Dermis microvascular lymphatic vessel endothelial cell (primary cell): ENCODE data around the gene GYG2. TPM values are rescaled to one million over a fixed set of nuclear protein-coding genes. Genes with fewer than 3 reads are reported as not detected.
"Not testable (repeated sequence)": the region's sequence is repeated elsewhere in the genome, so short reads cannot be mapped to it uniquely, and the experiment has no call there.

Source experiments
- DNase-seq, 2 donors: peaks; one replicate each; pipeline versions ENCODE4 v3.0.0 to v3.0.0-alpha.2; 2010; ENCODE audit warnings: low read depth in 2 of 2
- total RNA-seq: library from RNA; depleted of rRNA; stranded (reverse); fragments of >200 nt; gene quantifications from 2 replicates; pipeline ENCODE4 v1.2.1, GENCODE V29; 2014

GYG2 gene
- 0.51 and 1.0 TPM in 2 replicates for total RNA-seq

DNA sequence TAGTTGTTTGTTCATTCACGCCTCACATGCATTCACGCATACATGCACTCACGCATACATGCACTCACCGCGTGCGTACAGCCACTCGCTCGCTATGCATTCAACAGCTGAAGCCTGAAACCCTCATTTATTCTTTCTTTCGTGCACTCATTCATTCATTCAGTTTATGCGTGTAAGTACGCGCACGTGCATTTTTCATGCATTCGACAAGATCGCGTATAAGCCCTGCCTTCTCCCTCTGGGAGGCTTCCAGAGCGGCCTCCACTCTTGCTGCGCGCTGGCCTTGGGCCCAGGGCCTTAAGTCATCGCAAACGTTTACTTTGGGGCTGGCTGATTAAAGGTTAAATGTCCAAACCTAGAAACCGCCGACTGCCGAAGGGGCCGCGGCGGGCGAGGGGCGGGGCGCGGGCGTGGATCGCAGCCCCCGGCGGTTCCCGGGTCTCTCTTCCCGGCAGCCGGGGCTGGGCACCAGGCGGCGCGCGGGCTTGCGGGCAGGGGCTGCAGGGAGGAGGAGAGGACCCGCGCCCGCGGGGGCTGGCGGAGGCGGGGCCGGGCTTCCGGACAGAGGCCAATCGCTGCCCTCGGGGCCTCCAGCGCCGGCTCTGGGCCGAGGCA lies at the start of gene GYG2:
GYG2 (plus strand) TSS at position 587 of the 615 bp plus-strand sequence. CDS start 1,259 bp downstream, outside the sequence.
- no peak for DNase-seq

DNA sequence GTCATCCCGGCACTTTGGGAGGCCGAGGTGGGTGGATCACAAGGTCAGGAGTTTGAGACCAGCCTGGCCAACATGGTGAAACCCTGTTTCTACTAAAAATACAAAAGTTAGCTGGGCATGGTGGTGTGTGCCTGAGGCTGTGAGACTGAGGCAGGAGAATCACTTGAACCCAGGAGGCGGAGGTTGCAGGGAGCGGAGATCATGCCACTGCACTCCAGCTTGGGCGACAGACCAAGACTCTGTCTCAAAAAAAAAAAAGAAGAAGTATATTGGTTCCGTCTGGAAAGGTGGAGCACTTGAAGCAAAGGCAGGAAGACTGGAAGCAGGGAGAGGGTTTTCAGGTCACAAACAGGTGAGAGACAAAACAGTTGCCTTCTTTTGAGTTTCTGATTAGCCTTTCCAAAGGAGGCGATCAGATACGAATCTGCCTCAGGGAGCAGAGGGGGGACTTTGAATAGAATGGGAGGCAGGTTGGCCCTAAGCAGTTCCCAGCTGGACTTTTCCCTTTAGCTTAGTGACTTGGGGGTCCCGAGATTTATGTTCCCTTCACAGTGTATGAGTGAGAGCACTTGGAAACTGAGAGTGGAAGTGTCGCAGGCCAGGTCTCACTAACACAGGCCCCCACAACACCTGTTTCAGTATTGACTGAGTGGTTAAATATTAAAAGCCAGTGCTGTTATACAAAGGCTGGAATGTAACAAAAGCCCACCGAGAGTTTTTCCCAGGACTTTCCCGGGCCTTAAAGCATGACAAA lies 48.1 kb upstream of the GYG2 start:
- DNase-seq: not testable (repeated sequence)

DNA sequence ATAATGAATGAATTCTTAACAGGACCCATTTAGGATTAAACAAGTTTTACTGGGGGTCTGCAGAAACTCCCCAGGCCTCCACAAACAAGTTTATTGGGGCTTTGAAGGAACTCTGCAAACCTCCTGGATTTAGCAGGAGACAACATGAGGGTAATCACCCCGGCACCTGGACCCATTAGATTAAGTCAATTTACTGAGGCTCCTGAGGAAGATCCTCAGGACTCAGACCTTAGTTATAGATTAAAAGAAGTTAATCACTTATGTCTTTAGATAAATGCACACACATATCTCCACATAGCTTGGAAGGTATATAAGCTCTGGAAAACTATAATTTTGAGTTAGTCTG lies 47.5 kb upstream of the GYG2 start:
- DNase-seq: no peak

DNA sequence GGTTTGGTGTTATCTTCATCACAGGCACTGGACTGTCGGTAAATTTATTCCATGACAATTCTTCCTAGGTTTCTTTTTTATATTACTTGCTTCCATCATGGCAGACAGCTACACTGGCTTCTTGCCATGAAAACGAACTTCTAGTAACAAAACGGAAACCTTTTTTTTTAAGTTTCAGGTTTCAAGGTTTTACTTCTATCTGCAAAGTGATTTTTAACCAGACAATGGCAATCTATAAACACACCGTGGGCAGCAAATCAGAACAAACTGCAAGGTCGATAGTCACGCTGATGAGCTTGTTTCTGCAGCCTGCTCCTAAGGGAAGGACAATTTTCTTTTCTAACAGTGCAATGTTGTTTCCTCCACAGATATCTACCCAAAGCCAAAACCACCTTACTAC lies 47.0 kb upstream of the GYG2 start:
- DNase-seq: no peak

DNA sequence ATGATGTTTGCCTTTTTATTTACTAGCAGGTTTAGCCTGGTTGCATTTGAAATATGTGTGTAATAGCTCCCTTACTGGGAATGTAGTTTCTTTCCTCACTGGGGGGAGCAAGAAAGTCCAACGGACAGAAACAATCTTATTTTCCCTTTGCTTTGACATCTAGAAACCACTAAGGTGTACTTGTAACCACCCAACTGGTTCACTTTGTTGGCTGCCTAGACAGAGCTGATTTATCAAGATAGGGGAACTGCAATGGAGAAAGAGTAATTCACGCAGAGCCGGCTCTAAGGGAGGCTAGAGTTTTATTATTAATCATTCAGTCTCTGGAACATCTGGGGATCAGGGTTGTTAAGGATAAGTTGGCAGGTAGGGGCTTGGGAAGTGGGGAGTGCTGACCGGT lies 46.6 kb upstream of the GYG2 start:
- DNase-seq: no peak

DNA sequence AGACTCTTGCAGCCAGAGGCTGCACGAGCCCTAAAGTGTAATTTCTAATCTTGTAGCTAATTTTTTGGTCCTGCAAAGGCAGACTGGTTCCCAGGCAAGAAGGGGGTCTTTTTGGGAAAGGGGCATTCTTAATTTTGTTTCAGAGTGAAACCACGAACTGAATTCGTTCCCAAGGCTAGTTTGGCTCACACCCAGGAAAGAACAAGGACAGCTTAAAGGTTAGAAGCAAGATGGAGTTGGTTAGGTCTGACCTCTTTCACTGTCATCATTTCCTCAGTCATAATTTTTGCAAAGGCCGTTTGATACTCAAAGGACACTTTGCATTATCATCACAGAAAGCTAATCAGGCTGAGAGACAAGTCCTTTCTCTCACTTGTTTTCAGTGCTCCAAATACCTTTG lies 46.0 kb upstream of the GYG2 start:
- DNase-seq: no peak

DNA sequence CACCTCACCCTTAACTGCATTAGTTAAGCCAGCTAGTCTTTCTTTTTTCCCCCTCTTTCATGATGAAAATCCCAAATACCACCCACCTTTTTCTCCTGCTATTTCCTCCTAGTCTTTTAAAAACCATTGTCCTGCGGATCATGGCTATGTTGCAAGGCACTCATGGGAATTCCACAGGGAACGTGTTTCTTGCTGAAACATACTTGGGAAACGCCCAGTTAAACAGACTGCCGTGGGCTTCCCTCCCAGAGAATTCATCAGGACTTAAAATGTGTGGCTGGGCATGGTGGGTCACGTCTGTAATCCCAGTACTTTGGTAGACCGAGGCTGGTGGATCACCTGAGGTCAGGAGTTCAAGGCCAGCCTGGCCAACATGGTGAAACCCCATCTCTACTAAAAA lies 44.7 kb upstream of the GYG2 start:
- no peak for DNase-seq

DNA sequence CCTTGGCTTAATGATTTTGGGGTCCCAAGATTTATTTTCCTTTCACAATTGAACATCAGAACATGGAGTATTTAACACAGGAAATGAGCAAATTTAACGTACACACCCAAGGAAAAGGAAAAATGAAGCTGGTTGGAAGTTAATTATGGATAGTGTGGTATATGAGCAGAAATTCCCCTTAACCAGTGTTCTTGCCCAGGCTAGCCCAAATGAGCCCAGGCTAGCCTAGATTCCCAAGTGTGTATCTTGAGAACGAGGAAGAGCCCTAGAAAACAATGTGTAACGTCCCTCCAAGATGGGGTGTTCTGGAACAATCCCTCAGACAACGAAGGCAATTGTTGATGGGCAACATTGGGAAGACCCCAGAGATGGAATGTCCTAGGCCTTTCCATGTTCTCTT lies 43.2 kb upstream of the GYG2 start:
- DNase-seq: no peak

DNA sequence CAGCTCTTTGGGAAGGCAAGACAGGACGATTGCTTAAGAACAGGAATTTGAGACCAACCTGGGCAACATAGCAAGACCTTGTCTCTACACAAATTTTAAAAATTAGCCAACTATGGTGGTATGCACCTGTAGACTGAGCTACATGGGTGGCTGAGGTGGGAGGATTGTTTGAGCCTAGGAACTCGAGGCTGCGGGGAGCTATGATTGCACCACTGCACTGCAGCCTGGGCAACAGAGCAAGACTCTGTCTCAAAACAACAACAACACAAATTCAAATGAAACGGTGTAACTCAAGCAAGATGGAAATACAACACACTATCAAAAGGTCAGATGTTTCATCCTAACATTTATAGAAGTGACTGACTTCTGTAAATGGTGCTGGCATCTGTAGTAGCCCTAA lies 39.8 kb upstream of the GYG2 start:
- no peak for DNase-seq

DNA sequence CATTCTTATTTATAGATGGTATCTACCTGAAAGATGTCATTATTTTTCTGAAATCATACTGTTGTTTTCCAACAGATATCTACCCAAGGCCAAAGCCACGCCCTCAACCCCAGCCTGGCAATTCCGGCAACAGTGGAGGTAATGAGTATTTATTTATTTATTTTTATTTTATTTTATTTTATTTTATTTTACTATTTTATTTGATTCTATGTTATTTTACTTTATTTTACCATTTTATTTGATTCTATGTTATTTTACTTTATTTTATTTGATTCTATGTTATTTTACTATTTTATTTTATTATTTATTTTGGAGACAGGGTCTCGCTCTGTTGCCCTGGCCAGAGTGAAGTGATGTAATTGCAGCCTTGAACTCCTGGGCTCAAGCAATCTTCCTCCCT lies 39.2 kb upstream of the GYG2 start:
- no peak for DNase-seq

DNA sequence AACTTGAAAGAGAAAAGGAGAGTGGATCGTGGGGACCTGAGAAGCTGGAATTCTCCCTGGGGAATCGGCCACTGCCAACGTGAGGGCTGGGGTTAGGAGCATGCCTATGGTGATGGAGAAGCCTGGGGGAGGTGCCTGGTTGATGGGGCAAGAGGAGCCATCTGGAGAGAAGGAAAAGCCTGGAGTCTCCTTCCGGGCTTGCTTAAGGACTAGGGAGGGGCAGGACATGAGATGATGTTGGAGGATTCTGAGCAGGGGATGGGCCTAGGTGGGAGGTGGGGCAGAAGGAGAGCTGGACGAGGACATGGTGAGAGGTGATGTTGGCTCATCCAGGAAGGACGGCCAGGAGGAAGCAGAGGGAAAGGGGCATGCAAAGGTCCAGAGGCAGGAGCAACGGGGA lies 35.0 kb upstream of the GYG2 start:
- no peak for DNase-seq

DNA sequence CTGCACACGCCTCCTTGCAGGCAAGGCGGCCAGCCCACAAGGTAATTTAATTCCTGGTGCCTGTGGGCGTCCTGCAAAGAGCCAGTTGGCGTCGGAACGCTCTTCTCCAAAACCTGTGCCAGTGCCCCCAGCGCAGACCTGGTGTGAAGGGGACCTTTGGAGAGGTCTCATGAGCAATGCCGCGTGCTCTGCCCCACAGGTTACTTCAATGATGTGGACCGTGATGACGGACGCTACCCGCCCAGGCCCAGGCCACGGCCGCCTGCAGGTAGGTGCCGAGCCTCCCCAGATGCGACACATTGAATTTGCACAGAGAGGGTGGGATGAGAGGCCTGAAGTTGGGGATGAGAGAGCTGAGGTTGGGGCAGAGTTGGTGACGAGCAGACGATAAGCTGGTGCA lies 34.4 kb upstream of the GYG2 start:
- DNase-seq: no peak

DNA sequence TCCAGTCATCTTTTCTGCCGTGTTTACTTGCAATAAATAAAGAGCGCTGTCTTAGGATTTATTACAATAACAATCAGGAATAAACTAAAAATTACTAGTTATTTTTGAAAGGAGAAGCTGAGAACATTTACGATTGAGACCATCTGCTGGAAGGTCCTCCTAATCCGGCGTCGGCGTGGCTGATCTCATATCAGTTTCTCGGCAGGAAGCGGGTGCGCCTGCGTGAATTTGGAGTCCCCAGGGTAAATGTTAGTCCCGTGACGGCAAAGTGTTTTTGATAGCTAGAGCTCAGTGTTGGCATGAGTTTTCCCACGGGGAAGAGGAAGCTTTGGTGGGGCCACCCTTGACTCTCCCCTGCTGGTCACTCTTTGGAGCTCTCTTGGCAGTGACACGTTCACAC lies 31.9 kb upstream of the GYG2 start:
- DNase-seq: not testable (repeated sequence)

DNA sequence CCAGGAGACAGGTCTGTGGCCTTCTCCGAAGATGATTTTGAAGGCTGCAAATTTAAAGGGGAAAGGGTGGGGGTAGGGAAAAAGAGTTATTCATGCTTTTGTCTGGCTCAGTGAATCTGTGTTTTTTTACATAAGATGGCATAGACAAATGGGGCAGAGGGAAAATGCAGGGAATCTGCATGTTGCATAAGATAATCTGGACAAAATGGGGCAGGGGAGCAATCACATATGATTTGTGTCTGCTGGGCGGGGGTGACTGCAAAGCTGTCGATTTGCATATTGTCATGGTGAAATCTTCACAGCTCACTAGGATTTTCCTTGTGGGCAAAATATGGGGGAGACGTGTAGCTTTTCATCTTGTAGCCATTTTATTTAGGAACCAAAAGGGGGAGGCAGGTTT lies 29.4 kb upstream of the GYG2 start:
- DNase-seq: no peak

DNA sequence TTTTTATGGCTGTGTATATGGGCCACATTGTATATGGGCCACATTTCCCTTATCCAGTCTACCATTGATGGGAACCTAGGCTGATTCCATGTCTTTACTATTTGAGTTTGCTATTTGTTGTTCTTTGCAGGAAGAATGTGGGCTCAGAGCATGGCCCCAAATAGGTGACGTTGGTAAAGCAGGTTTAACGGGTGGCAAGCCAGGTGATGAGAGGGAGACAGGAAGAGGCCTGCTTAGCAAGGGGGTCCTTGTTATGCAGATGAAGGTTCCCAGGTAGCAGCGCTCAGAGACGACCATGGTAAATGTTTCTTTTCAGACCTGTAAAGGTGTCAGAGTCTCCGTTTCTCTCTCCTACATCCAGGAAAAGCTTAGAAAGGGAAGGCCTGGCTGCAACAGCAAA lies 28.8 kb upstream of the GYG2 start:
- DNase-seq: not testable (repeated sequence)

DNA sequence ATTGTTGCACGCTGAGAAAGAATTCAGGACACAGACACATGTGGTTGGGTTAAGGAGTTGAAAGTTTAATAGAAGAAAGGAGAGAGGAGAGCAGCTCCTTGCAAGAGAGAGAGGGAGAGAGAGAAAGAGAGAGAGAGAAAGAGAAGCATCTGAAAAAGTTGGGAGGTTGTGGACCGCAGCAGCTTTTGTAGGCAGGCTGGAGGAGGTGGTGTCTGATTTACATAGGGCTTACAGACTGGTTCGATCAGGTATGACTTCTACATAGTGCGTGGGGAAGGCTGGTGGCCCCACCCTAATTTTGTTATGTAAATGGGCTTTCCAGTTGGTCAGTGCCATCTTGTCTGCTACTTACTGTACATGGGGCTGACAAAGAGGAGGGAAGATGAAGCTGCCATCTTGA lies 27.5 kb upstream of the GYG2 start:
- DNase-seq: no peak

DNA sequence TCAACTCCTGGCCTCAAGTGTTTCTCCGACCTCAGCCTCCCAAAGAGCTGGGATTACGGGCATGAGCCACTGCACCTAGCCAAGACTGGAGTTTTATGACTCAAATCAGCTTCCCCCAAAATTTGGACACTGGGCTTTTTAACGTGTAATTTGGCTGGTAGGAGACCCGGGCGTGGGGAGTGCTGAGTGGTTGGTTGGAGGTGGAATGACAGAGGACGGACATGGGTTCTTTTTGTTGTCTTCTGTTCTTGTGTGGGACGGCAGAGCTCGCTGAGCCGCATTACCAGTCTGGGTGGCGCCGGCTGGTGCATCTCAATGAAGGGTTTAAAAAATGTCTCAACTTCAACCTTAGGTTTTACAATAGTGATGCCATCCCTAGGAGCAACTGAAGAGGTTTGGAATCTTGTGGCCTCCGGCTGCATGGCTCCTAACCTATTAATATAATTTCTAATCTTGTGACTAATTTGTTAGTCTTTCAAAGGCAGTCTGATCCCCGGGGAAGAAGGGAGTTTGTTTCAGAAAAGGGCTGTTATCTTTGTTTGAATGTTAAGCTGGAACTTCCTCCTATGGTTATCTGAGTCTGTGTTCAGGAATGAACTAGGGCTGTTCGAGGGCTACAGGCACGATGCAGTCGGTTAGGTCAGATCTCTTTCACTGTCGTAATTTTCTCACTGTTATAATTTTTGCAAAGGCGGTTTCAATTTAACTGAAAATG lies 26.2 kb upstream of the GYG2 start:
- DNase-seq: not testable (repeated sequence)

DNA sequence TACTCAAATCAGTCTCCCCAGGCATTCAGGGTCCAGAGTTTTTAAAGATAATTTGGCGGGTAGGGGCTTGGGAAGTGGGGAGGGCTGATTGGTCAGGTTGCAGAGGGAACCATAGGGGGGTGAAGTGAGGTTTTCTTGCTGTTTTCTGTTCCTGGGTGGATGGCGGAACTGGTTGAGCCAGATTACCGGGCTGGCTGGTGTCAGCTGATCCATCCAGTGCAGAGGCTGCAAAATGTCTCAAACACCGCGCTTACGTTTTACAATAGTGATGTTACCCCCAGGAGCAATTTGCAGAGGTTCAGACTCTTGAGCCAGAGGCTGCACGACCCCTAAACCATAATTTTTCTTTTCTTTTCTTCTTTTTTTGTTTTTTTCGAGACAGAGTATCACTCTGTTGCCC lies 25.2 kb upstream of the GYG2 start:
- DNase-seq: not testable (repeated sequence)

DNA sequence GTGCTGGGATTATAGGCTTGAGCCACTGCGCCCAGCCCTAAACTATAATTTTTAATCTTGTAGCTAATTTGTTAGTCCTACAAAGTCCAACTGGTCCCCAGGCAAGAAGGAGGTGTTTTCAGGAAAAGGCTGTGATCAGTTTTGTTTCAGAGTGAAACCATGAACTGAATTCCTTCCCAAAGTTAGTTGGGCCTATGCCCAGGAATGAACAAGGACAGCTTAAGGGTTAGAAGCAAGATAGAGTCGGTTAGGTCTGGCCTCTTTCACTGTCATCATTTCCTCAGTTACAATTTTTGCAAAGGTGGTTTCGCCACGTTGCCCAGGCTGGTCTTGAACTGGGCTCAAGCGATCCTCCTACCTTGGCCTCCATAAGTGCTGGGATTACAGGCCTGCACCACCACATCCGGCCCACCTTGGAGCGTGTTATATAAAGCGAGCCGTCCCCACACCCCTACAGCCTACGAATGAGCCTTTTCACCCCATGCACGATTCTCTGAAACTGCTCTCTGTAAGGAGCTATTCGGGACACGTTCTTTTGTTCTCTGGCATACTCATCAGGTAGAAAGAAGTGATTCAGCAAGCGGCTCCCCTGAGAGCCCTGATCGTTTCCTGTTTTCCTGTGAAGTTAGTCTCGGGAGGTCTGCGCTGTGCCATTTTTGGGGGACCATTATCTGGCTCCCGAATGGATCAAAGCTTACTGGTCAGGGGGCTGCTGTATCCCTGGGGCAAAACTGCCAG lies 24.5 kb upstream of the GYG2 start:
- DNase-seq: peak in 1 of 2 donors; percentile 23

DNA sequence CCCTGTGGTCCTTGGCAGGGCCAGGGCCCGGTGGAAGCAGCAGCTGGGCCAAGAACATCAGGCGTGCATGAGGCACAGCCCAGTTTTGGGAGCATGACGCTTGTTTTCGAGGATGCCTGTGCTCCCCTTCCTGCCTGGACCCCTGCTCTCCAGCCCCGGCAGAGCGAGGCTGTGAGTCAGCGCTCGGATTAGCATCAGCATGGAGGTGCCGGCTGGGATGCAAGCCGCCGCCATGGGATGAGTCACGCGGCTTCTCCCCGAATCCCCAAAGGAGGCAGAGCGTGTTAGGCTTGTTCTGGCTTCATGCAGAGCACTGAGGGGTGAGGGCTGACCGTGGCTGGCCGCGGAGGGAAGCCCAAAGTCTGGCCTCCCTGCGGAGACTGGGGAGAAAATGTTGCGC lies 23.9 kb upstream of the GYG2 start:
- peak in 1 of 2 donors; percentile 36 for DNase-seq

DNA sequence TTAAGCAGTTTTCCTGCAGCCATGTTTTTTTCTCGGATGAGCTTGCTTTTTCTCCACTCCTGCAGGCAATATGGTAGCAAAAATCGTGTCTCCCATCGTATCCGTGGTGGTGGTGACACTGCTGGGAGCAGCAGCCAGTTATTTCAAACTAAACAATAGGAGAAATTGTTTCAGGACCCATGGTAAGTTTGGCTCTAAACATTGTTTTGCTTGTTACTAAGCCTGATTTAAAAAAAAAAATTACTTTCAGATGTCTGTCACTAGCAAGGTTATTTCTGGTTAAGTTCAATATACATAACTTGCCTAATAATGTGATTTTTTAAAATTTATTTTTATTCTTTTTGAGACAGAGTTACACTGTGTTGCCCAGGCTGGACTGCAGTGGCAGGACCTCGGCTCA lies 17.5 kb upstream of the GYG2 start:
- no peak for DNase-seq
